Liver (tissue), 9 donors: ENCODE results near the gene THSD4. TPM values are rescaled to one million over a fixed set of nuclear protein-coding genes. Genes with fewer than 3 reads are reported as not detected.

Source experiments
- DNase-seq: peaks from one replicate; pipeline ENCODE4 v3.0.0-alpha.2; 2017; ENCODE audit warnings: low spot score
- H3K27ac ChIP-seq, 2 donors: one replicate each; pipeline ENCODE4 v1.7.0; 2013; ENCODE audit warnings: inconsistent platforms in 2 of 2, low read length in 2 of 2, control low read depth in 1 of 2, low read depth in 1 of 2, mild to moderate bottlenecking in 1 of 2
- H3K27me3 ChIP-seq, 4 donors: one replicate each; pipeline versions ENCODE4 v1.6.1 to v1.7.0; 2013; ENCODE audit warnings: low read length in 3 of 4, inconsistent platforms in 1 of 4, mild to moderate bottlenecking in 1 of 4, moderate library complexity in 1 of 4; ENCODE audit not compliant: control insufficient read depth in 4 of 4, insufficient read depth in 4 of 4
- H3K36me3 ChIP-seq, 4 donors: one replicate each; pipeline versions ENCODE4 v1.6.1 to v1.7.0; 2013; ENCODE audit warnings: low read length in 3 of 4, mild to moderate bottlenecking in 3 of 4, low read depth in 1 of 4, moderate library complexity in 1 of 4; ENCODE audit not compliant: control insufficient read depth in 4 of 4, insufficient read depth in 3 of 4
- H3K4me1 ChIP-seq, 4 donors: one replicate each; pipeline versions ENCODE4 v1.6.1 to v1.7.0; 2013; ENCODE audit warnings: low read length in 3 of 4, mild to moderate bottlenecking in 3 of 4, moderate library complexity in 1 of 4; ENCODE audit not compliant: control insufficient read depth in 4 of 4, insufficient read depth in 4 of 4
- H3K4me3 ChIP-seq, 3 donors: one replicate each; pipeline versions ENCODE4 v1.6.1 to v1.7.0; 2013; ENCODE audit warnings: low read length in 3 of 3, control low read depth in 1 of 3, low read depth in 1 of 3, mild to moderate bottlenecking in 1 of 3
- H3K9ac ChIP-seq, 2 donors: one replicate each; pipeline ENCODE4 v1.7.0; 2013; ENCODE audit warnings: low read length in 2 of 2, mild to moderate bottlenecking in 2 of 2, moderate library complexity in 2 of 2, control low read depth in 1 of 2, low read depth in 1 of 2
- H3K9me3 ChIP-seq, 4 donors: one replicate each; pipeline versions ENCODE4 v1.6.1 to v1.7.0; 2013; ENCODE audit warnings: low read length in 3 of 4; ENCODE audit not compliant: control insufficient read depth in 4 of 4
- CTCF ChIP-seq: fragments of 150-350 bp; IDR thresholded peaks from 2 replicates; pipeline ENCODE4 v1.5.1; 2017; ENCODE audit warnings: improper control_type of control experiment, low read depth, low read length; ENCODE audit not compliant: missing input control
- GABPA ChIP-seq, 2 donors: IDR thresholded peaks in 1 of 2; conservative IDR thresholded peaks in 1 of 2; 2 replicates each; pipeline ENCODE4 v1.6.1; 2016; ENCODE audit warnings: antibody characterized with exemption in 2 of 2, mild to moderate bottlenecking in 1 of 2, moderate library complexity in 1 of 2
- HNF4A ChIP-seq, 2 donors: conservative IDR thresholded peaks; 2 replicates each; pipeline ENCODE4 v1.6.1; 2016; ENCODE audit warnings: antibody characterized with exemption in 2 of 2, mild to moderate bottlenecking in 2 of 2
- HNF4G ChIP-seq: IDR thresholded peaks from 2 replicates; pipeline ENCODE4 v1.6.1; 2016; ENCODE audit warnings: antibody characterized with exemption
- JUND ChIP-seq, 2 donors: IDR thresholded peaks; 2 replicates each; pipeline ENCODE4 v1.6.1; 2016; ENCODE audit warnings: antibody characterized with exemption in 2 of 2
- NR2F2 ChIP-seq: IDR thresholded peaks from 2 replicates; pipeline ENCODE4 v1.6.1; 2016; ENCODE audit warnings: antibody characterized with exemption
- RAD21 ChIP-seq, 2 donors: IDR thresholded peaks; 2 replicates each; pipeline ENCODE4 v1.6.1; 2016; ENCODE audit warnings: antibody characterized with exemption in 2 of 2, mild to moderate bottlenecking in 2 of 2
- REST ChIP-seq: IDR thresholded peaks from 2 replicates; pipeline ENCODE4 v1.6.1; 2016; ENCODE audit warnings: antibody characterized with exemption, mild to moderate bottlenecking
- SP1 ChIP-seq: IDR thresholded peaks from 2 replicates; pipeline ENCODE4 v1.6.1; 2018; ENCODE audit warnings: antibody characterized with exemption, mild to moderate bottlenecking
- YY1 ChIP-seq: IDR thresholded peaks from 2 replicates; pipeline ENCODE4 v1.6.1; 2016; ENCODE audit warnings: antibody characterized with exemption, mild to moderate bottlenecking
- WGBS: extraction: QIAGEN DNeasy Blood & Tissue Kit; methylation state at CpG from one replicate; pipeline ENCODE4 v1.1.7; 2013; 5-methylcytosine and 5-hydroxymethylcytosine counted together
- polyA plus RNA-seq, 2 donors: library from polyadenylated mRNA; stranded (reverse) in 1 of 2; unstranded in 1 of 2; fragments of 200-250 nt in 1 of 2; fragments of >200 nt in 1 of 2; fragmentation: Nextera tagmentation in 1 of 2; extraction: Ambion mirVana in 1 of 2; gene quantifications; one replicate each; pipeline versions ENCODE4 v1.2.1 to v1.2.3, GENCODE V29; 2013 to 2015
- total RNA-seq, 2 donors: library from RNA; depleted of rRNA; stranded (reverse); fragments of >200 nt; gene quantifications; one replicate each; pipeline ENCODE4 v1.2.3, GENCODE V29; 2014
- TF ChIP-seq, protein P1 (sequence below): IDR thresholded peaks from 2 replicates; pipeline ENCODE4 v1.6.1; 2016; ENCODE audit warnings: antibody characterized with exemption
- TF ChIP-seq, protein P2 (sequence below): IDR thresholded peaks from 2 replicates; pipeline ENCODE4 v1.6.1; 2016; ENCODE audit warnings: antibody characterized with exemption
- TF ChIP-seq, protein P3 (sequence below): IDR thresholded peaks from 2 replicates; pipeline ENCODE4 v1.6.1; 2016; ENCODE audit warnings: antibody characterized with exemption
- donor health status: healthy.
- donor health status: healthy.
- donor health status: healthy.
- donor health status: healthy.
- donor health status: healthy.

The THSD4 gene
- total and polyA plus RNA-seq, 4 donors: 0.23 to 11.5 (median 1.9) TPM

DNA sequence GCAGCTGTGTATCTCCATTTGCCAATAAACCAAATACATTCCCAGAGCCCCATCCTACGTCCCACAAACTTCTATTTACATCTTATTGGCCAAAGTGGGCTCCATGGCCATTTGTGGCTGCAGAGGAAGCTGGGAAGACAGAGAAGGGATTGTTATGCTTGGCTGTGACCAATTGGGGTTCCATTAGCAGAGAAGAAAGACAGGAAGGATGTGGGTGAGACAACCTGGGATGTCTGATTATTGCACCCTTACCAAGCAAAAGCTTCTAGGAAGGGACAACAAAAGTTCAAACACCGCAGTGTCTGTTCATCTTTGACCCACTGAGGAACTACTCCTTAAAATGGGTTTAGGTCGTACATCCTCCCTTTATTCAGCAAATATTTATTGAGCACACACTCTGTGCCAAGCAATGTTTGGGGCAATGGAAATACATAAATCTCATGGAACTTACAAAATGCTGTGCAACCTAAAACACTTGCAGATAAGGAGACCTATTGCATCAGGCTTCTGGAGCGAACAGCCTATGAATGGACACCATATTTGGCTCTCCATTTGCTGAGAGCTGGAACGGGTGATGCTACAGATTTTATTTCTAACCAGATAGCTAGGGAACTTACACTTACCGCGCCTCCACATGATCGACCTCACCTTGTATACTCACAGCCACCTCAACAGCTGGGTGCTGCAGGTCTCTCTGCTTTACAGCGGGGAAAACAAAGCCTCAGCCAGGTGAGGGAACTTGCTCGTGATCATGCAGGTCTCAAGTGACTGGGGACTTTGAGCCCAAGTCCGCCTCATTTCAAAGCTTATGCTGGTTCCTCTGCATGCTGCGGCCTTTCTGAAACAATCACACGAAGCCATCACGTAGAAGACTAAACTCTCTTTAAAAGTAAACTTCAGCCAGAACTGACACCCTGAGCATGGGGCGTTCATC, 673.6 kb downstream of the THSD4 start:
- TF ChIP-seq HNF4G: no peak
- TF ChIP-seq, protein P1, sequence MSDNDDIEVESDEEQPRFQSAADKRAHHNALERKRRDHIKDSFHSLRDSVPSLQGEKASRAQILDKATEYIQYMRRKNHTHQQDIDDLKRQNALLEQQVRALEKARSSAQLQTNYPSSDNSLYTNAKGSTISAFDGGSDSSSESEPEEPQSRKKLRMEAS: no peak
- TF ChIP-seq CTCF: no peak
- TF ChIP-seq NR2F2: no peak
- TF ChIP-seq YY1: no peak
- Histone ChIP-seq H3K36me3 (peaks cover 0 to 2% (median 0%) of the 10 kb centered on the region in 4 donors), H3K27me3 (no peaks in the 10 kb centered on the region), H3K9ac (no peak overlapping the region), H3K4me3 (no peak overlapping the region), H3K9me3 (no peaks in the 10 kb centered on the region), H3K27ac (no peak overlapping the region), H3K4me1 (no peaks in the 10 kb centered on the region)
- no peak for DNase-seq
- 87% methylated on average over 15 of the region's 15 CpGs for WGBS

DNA sequence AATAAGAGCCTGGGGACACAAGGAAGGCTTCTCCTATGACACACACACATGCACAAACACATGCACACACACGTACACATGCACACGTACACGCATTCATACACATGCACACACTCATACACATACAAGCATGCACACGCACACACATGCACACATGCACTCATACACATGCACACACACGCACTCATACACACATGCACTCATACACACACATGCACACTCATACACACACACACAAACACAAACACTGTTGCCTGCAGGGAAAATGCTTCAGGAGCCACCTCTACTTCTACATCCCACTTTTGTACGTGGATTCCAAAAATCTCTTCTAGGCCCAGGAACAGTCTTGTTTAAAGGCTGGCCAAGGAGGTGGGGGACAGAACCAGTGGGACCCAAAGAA, 674.3 kb downstream of the THSD4 start:
- Histone ChIP-seq H3K36me3 (peaks cover 0 to 2% (median 0%) of the 10 kb centered on the region in 4 donors), H3K9me3 (no peaks in the 10 kb centered on the region), H3K4me1 (no peaks in the 10 kb centered on the region), H3K27me3 (no peaks in the 10 kb centered on the region), H3K9ac (no peak overlapping the region), H3K4me3 (no peak overlapping the region), H3K27ac (no peak overlapping the region)
- TF ChIP-seq REST: no peak
- TF ChIP-seq, protein P2, sequence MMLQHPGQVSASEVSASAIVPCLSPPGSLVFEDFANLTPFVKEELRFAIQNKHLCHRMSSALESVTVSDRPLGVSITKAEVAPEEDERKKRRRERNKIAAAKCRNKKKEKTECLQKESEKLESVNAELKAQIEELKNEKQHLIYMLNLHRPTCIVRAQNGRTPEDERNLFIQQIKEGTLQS: no peak
- WGBS: 92% methylated on average over 6 of the region's 6 CpGs
- DNase-seq: no peak

DNA sequence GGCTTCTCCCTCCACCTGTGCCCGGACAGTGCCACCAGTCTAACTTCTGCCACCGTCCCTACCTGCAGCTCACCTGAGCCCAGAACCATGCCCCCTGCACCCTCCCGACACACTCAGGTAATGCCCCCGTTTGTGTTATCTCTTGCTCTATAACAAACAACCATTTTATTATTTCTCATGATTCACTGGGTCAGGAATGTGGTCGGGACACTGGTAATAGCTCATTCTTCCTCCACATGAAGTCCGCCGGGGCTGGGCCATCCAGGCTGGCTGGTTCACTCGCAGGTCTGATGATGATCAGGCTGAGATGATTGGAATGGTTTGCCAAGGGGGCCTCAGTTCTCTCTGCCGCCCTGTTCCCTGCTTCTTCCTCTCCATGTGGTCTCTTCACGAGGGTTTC, 674.8 kb downstream of the THSD4 start:
- 87% methylated on average over 10 of the region's 10 CpGs for WGBS
- DNase-seq: no peak
- H3K9me3 ChIP-seq: no peaks in the 10 kb centered on the region

More for the DNA sequence above, 674.8 kb downstream of the THSD4 start:
- Histone ChIP-seq H3K27ac (no peak overlapping the region), H3K9ac (no peak overlapping the region), H3K36me3 (peaks cover 0 to 2% (median 0%) of the 10 kb centered on the region in 4 donors), H3K27me3 (no peaks in the 10 kb centered on the region), H3K4me3 (no peak overlapping the region), H3K4me1 (no peaks in the 10 kb centered on the region)
- TF ChIP-seq, protein P3, sequence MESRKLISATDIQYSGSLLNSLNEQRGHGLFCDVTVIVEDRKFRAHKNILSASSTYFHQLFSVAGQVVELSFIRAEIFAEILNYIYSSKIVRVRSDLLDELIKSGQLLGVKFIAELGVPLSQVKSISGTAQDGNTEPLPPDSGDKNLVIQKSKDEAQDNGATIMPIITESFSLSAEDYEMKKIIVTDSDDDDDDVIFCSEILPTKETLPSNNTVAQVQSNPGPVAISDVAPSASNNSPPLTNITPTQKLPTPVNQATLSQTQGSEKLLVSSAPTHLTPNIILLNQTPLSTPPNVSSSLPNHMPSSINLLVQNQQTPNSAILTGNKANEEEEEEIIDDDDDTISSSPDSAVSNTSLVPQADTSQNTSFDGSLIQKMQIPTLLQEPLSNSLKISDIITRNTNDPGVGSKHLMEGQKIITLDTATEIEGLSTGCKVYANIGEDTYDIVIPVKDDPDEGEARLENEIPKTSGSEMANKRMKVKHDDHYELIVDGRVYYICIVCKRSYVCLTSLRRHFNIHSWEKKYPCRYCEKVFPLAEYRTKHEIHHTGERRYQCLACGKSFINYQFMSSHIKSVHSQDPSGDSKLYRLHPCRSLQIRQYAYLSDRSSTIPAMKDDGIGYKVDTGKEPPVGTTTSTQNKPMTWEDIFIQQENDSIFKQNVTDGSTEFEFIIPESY: no peak
- TF ChIP-seq GABPA (IDR thresholded peaks at IDR 0.05 in 1 of 2, conservative IDR thresholded peaks at IDR 0.05 in 1 of 2) (no peak), RAD21 (IDR thresholded peaks at IDR 0.05) (no peak), HNF4A (conservative IDR thresholded peaks at IDR 0.05) (no peak), SP1 (no peak), REST (no peak), JUND (IDR thresholded peaks at IDR 0.05) (no peak)
